Mesendoderm (in vitro differentiated cells): Measurements from ENCODE around the gene FAM3D.

Experiments used
- DNase-seq: peaks from one replicate; pipeline ENCODE4 v3.0.0; 2013
- H2AK5ac ChIP-seq: 2 replicates; pipeline ENCODE4 v1.6.1; 2013; ENCODE audit warnings: low read length, inconsistent platforms
- H2BK120ac ChIP-seq: 2 replicates; pipeline ENCODE4 v1.6.1; 2013; ENCODE audit warnings: low read depth, mild to moderate bottlenecking, low read length, moderate library complexity, mixed read lengths
- H2BK15ac ChIP-seq: replicated peaks from 2 replicates; pipeline ENCODE4 v1.6.1; 2013; ENCODE audit warnings: low read depth, mild to moderate bottlenecking, moderate library complexity
- H2BK5ac ChIP-seq: 2 replicates; pipeline ENCODE4 v1.6.1; 2013; ENCODE audit warnings: low read length, inconsistent platforms
- H3K18ac ChIP-seq: 2 replicates; pipeline ENCODE4 v1.6.1; 2013; ENCODE audit warnings: mild to moderate bottlenecking, low read length, mixed read lengths
- H3K23ac ChIP-seq: one replicate; pipeline ENCODE4 v1.6.1; 2013; ENCODE audit warnings: low read length
- H3K27ac ChIP-seq: 2 replicates; pipeline ENCODE4 v1.5.1; 2013; ENCODE audit warnings: low read depth, mild to moderate bottlenecking, inconsistent platforms, low read length, moderate library complexity
- H3K27me3 ChIP-seq: 2 replicates; pipeline ENCODE4 v1.6.1; 2013; ENCODE audit warnings: low read length, control low read depth, mild to moderate bottlenecking, inconsistent platforms; ENCODE audit not compliant: insufficient read depth, poor library complexity
- H3K36me3 ChIP-seq: 2 replicates; pipeline ENCODE4 v1.6.1; 2013; ENCODE audit warnings: low read length, inconsistent platforms; ENCODE audit not compliant: control insufficient read depth, insufficient read depth
- H3K4ac ChIP-seq: one replicate; pipeline ENCODE4 v1.6.1; 2013; ENCODE audit warnings: low read depth, mild to moderate bottlenecking, low read length, moderate library complexity
- H3K4me1 ChIP-seq: 2 replicates; pipeline ENCODE4 v1.6.1; 2013; ENCODE audit warnings: low read depth, low read length, inconsistent platforms; ENCODE audit not compliant: control insufficient read depth
- H3K4me2 ChIP-seq: 2 replicates; pipeline ENCODE4 v1.6.1; 2013; ENCODE audit warnings: low read length
- H3K4me3 ChIP-seq: 2 replicates; pipeline ENCODE4 v1.5.1; 2013; ENCODE audit warnings: mild to moderate bottlenecking, low read length
- H3K56ac ChIP-seq: one replicate; pipeline ENCODE4 v1.6.1; 2013; ENCODE audit warnings: low read length
- H3K79me1 ChIP-seq: 2 replicates; pipeline ENCODE4 v1.6.1; 2013; ENCODE audit warnings: low read length, inconsistent platforms
- H3K79me2 ChIP-seq: 2 replicates; pipeline ENCODE4 v1.6.1; 2013; ENCODE audit warnings: mild to moderate bottlenecking, low read length; ENCODE audit not compliant: control insufficient read depth, insufficient read depth
- H3K9ac ChIP-seq: 2 replicates; pipeline ENCODE4 v1.6.1; 2013; ENCODE audit warnings: low read length, inconsistent platforms
- H4K5ac ChIP-seq: one replicate; pipeline ENCODE4 v1.6.1; 2013; ENCODE audit warnings: low read length
- H4K8ac ChIP-seq: one replicate; pipeline ENCODE4 v1.6.1; 2013; ENCODE audit warnings: low read depth, mild to moderate bottlenecking, control low read depth, low read length, moderate library complexity
- WGBS: extraction: QIAGEN DNeasy Blood & Tissue Kit; methylation state at CpG from one replicate; pipeline ENCODE4 v1.1.7; 2013; ENCODE audit warnings: low lambda C conversion rate, missing lambda C conversion rate; ENCODE audit not compliant: insufficient coverage; ENCODE audit errors: extremely low coverage; 5-methylcytosine and 5-hydroxymethylcytosine counted together

Gene FAM3D

DNA sequence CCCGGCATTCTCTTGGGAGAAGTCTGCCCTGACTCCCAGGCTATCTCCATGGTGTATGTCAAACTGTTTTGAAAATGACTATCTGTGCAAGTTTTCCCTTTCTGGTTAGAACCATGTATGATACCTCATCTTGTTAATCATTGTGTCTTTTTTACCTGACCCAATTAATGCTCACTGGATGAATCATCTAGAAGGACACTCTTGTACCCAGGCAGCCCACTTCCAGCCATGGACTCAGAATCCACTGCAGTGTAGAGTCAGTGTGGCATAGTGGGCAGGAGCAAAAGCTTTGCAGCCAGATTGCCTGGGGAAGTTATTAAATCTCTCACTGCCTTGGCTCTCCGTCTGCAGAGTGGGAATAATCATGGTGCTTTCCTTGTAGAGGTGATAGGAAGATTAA, 1.2 kb downstream of the FAM3D start:
- DNase-seq = no peak
- no peak overlapping the region for H3K4me3 ChIP-seq
- H2BK15ac ChIP-seq = no peak overlapping the region
- H4K8ac ChIP-seq = no peak overlapping the region
- no peaks in the 10 kb centered on the region for H3K27me3 ChIP-seq
- H2BK5ac ChIP-seq = no peak overlapping the region
- H3K79me1 ChIP-seq = no peaks in the 10 kb centered on the region
- no peak overlapping the region for H4K5ac ChIP-seq
- H3K9ac ChIP-seq = no peak overlapping the region
- H3K4me2 ChIP-seq = no peak overlapping the region
- H3K27ac ChIP-seq = no peak overlapping the region
- no peak overlapping the region for H3K56ac ChIP-seq
- no peaks in the 10 kb centered on the region for H3K4me1 ChIP-seq
- H3K18ac ChIP-seq = no peak overlapping the region
- H3K79me2 ChIP-seq = no peaks in the 10 kb centered on the region
- H3K23ac ChIP-seq = no peak overlapping the region
- no peaks in the 10 kb centered on the region for H3K36me3 ChIP-seq
- no peak overlapping the region for H3K4ac ChIP-seq
- H2AK5ac ChIP-seq = no peak overlapping the region
- WGBS = no CpG with 5 or more reads among the region's 2 CpGs
- H2BK120ac ChIP-seq = no peak overlapping the region

DNA sequence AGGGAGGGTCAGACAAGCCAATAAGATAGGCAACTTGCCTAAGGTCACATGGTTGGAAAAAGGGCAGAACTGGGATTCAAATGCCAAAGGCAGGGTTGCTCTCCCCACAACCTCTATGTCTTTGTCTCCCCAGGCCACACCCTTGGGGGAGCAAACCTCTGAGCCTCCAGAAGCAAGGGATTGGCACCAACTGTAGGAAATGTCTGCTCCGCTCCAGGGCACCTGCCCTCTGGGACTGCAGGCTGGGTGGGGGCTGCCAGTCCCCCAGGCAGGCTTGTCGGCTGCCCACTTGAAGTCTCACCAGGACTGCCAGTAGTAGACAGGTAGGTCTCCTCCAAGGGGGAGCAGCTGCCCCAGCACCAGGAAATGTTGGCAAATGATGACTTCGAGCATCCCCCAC, 2.0 kb downstream of the FAM3D start:
- Histone ChIP-seq H3K79me1 (no peaks in the 10 kb centered on the region), H3K36me3 (no peaks in the 10 kb centered on the region), H3K4me1 (no peaks in the 10 kb centered on the region), H2BK120ac (no peak overlapping the region), H4K8ac (no peak overlapping the region), H3K79me2 (no peaks in the 10 kb centered on the region), H2BK15ac (no peak overlapping the region), H3K56ac (no peak overlapping the region), H3K4me2 (no peak overlapping the region), H4K5ac (no peak overlapping the region), H3K27ac (no peak overlapping the region), H2AK5ac (no peak overlapping the region), H3K4ac (no peak overlapping the region), H2BK5ac (no peak overlapping the region), H3K9ac (no peak overlapping the region), H3K23ac (no peak overlapping the region), H3K27me3 (no peaks in the 10 kb centered on the region), H3K4me3 (no peak overlapping the region), H3K18ac (no peak overlapping the region)
- no peak for DNase-seq
- no CpG with 5 or more reads among the region's 3 CpGs for WGBS

DNA sequence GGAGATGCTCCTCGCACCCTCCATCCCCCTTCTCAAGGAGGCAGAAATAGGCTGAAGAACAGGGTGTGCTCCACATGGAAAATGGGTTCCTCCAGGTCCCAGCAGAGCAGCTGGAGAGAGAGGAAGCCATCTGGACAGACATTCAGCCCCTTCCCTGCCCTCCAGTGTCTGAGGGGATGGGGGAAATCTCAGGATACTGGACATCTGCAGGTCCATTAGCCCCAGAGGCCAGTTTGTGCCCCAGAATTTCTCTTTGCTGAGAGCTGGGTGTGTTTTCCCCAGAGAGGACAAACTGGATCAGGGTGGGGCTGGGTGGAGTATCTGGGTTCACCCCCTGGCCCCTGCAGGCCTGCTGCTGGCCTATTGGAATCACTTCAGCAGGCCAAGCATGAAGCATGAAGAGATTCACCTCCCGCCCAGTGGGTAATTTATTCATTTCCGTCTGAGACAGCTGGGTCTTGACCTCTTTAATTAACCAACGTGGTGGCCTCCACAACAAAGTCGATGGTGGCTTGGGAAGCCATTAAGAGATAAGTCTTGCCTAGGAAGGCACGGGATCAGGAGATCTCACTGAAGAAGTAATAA, 4.6 kb downstream of the FAM3D start:
- H3K79me2 ChIP-seq = no peaks in the 10 kb centered on the region
- H3K9ac ChIP-seq = no peak overlapping the region
- H3K4me1 ChIP-seq = no peaks in the 10 kb centered on the region
- H2BK120ac ChIP-seq = no peak overlapping the region
- H4K5ac ChIP-seq = no peak overlapping the region
- H3K4me2 ChIP-seq = no peak overlapping the region
- no peak overlapping the region for H3K23ac ChIP-seq
- no peak overlapping the region for H3K4ac ChIP-seq
- H3K79me1 ChIP-seq = no peaks in the 10 kb centered on the region
- WGBS = no CpG with 5 or more reads among the region's 6 CpGs
- no peak overlapping the region for H3K27ac ChIP-seq
- no peak overlapping the region for H3K56ac ChIP-seq
- H2AK5ac ChIP-seq = no peak overlapping the region
- no peak for DNase-seq
- H4K8ac ChIP-seq = no peak overlapping the region
- no peak overlapping the region for H2BK15ac ChIP-seq
- H3K18ac ChIP-seq = no peak overlapping the region
- no peak overlapping the region for H3K4me3 ChIP-seq
- no peak overlapping the region for H2BK5ac ChIP-seq
- H3K36me3 ChIP-seq = no peaks in the 10 kb centered on the region
- no peaks in the 10 kb centered on the region for H3K27me3 ChIP-seq

DNA sequence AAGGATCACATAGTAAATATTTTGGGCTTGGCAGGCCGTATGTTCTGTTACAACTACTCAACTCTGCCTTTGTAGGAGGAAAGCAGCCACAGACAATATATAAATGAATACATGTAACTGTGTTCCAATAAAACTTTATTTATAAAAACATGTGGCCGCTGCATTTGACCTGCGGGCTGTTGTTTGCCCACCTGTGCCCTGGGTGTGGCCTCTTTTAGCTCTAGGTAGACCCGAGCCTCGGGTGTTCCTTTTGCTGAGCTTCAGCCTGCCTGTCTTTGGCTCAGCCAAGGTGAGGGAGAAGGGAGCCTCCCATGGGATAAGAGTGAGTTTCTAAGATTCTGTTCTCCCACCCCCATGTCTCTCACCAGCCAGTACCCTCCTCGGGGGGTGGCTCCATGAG, 5.6 kb downstream of the FAM3D start:
- Histone ChIP-seq H3K4ac (no peak overlapping the region), H3K23ac (no peak overlapping the region), H3K4me1 (no peaks in the 10 kb centered on the region), H3K56ac (no peak overlapping the region), H2BK5ac (no peak overlapping the region), H4K8ac (no peak overlapping the region), H3K79me1 (no peaks in the 10 kb centered on the region), H3K4me3 (no peak overlapping the region), H3K9ac (no peak overlapping the region), H3K18ac (no peak overlapping the region), H2BK120ac (no peak overlapping the region), H3K27ac (no peak overlapping the region), H2AK5ac (no peak overlapping the region), H2BK15ac (no peak overlapping the region), H3K27me3 (no peaks in the 10 kb centered on the region), H3K79me2 (no peaks in the 10 kb centered on the region), H4K5ac (no peak overlapping the region), H3K4me2 (no peak overlapping the region), H3K36me3 (no peaks in the 10 kb centered on the region)
- no peak for DNase-seq
- no CpG with 5 or more reads among the region's 6 CpGs for WGBS

DNA sequence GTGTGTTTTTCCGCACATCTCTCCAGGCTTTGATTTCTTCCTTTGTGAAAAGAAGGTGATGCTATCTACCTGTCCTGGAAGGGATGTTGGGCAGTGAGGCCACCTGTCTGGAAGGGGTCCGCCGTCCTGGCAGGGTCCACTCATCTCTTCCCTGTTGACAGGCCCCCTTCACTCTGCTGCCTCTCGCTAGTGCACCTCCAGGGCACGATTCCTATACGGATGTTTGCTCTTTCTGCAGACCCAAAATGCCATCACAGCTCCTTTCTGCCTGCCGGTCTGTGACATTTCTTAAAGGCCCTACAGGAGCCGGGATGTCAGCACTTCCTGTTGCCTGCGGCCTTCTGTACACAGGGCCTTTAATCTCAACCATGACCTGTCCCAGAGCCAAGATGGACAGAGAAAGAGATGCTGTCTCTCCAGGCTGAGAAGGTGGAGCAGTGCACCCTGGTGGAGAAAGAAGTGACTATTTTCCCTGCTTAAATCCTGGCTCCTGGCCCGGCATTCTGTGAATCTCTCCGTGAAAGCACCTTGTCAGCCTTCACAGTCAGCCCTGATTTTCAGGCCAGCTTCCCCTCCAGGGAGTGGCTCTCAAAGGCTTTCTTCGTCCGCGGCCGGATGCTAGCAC, 7.4 kb downstream of the FAM3D start:
- Histone ChIP-seq H2BK5ac (no peak overlapping the region), H2BK15ac (no peak overlapping the region), H3K4me2 (no peak overlapping the region), H3K23ac (no peak overlapping the region), H3K9ac (no peak overlapping the region), H3K18ac (no peak overlapping the region), H3K36me3 (no peaks in the 10 kb centered on the region), H3K79me1 (no peaks in the 10 kb centered on the region), H4K8ac (no peak overlapping the region), H3K4me1 (no peaks in the 10 kb centered on the region), H3K27ac (no peak overlapping the region), H3K79me2 (no peaks in the 10 kb centered on the region), H3K4ac (no peak overlapping the region), H2AK5ac (no peak overlapping the region), H3K27me3 (no peaks in the 10 kb centered on the region), H4K5ac (no peak overlapping the region), H3K56ac (no peak overlapping the region), H2BK120ac (no peak overlapping the region), H3K4me3 (no peak overlapping the region)
- DNase-seq = peak; percentile 79
- WGBS = no CpG with 5 or more reads among the region's 15 CpGs

DNA sequence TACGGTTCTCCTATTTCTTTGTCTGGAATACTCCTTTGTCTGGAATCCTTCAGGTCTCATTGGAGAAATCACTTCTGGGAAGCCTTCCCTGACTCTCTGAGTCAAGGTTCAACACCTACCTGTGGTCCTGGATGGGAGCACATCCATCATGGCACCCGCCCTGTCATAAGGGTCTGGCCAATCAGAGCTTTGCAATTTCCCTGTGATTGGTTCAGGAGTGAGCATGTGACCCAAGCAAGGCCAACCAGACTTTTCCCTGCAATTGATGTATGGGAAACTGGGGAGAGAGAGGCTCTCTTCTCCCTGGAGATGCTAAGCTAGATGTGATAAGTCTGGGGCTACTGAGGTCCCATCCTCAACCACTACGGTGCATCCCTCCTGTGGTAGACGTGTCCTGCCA, 8.1 kb downstream of the FAM3D start:
- Histone ChIP-seq H3K79me1 (no peaks in the 10 kb centered on the region), H3K4me3 (no peak overlapping the region), H4K8ac (no peak overlapping the region), H2BK120ac (no peak overlapping the region), H2BK15ac (no peak overlapping the region), H3K56ac (no peak overlapping the region), H3K4me2 (no peak overlapping the region), H2AK5ac (no peak overlapping the region), H3K27me3 (no peaks in the 10 kb centered on the region), H3K18ac (no peak overlapping the region), H3K79me2 (no peaks in the 10 kb centered on the region), H4K5ac (no peak overlapping the region), H3K4me1 (no peaks in the 10 kb centered on the region), H3K36me3 (no peaks in the 10 kb centered on the region), H3K27ac (no peak overlapping the region), H3K23ac (no peak overlapping the region), H3K9ac (no peak overlapping the region), H3K4ac (no peak overlapping the region), H2BK5ac (no peak overlapping the region)
- no peak for DNase-seq
- WGBS = no CpG with 5 or more reads among the region's 4 CpGs
